Measurements from ENCODE around the gene DNAJC5. TPM values are rescaled to one million over a fixed set of nuclear protein-coding genes. Genes with fewer than 3 reads are reported as not detected.
"Not testable (repeated sequence)": the region's sequence is repeated elsewhere in the genome, so short reads cannot be mapped to it uniquely, and the experiment has no call there.

The DNAJC5 gene, protein sequence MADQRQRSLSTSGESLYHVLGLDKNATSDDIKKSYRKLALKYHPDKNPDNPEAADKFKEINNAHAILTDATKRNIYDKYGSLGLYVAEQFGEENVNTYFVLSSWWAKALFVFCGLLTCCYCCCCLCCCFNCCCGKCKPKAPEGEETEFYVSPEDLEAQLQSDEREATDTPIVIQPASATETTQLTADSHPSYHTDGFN
- total RNA-seq = 30.3 TPM

DNA sequence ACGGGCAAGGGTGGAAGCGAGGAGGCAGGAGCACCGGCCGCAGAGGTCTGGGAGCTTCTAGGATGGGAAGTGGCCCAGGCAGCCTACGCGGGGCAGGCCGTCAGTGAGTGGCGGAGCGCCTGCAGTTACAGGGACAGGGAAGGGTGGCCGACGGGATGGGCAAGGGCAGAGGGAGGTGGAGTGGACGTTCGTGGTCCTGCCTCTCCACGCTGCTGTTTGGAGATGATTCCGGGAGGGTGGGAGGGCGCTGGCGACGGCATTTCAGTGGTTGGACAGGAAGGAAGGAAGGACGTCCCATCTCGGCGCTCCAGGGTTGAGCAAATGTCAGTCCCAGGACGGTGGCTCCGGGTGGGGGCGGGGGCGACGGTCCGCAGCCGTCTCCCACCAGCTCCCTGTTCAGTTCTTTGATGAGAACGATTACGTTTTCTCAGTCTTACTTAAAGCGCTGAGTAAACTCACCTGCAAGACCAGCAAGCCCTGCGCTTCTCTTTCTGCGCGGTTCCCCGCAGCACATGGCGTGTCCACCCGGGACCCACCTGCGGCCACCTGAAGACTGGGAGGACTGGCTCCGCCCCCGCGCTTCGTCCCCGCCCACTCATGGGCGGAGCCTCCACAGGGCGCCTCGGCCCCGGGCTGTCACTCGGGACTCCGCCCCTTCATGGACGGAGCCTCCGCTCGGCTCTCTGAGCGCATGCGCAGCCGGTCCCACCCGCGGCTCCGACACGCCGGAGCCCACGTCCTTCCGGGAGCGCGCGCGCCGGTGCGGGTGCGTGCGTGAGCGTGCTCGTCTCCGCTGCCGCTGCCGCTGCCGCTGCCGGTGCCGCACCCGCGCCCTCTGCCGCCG is at the start of gene DNAJC5:
DNAJC5 (plus strand) TSS at position 769 of the 844 bp plus-strand sequence. CDS start 33,220 bp downstream, outside the sequence.
- Histone ChIP-seq H3K4me3 (ENCODE audit: low read length in 3 of 3) (peak within 1 kb of the TSS; percentile 77 to 79 (median 78)), H3K9me3 (ENCODE audit: control insufficient read depth in 3 of 3, low read length in 3 of 3) (no peaks in the 10 kb centered on the region), H3K36me3 (ENCODE audit: control insufficient read depth in 3 of 3, insufficient read depth in 3 of 3, low read length in 3 of 3) (peaks cover 22 to 26% (median 22%) of the 10 kb centered on the region in 3 donors), H3K27me3 (ENCODE audit: control insufficient read depth in 3 of 3, insufficient read depth in 3 of 3, low read length in 3 of 3) (no peaks in the 10 kb centered on the region), H3K27ac (ENCODE audit: low read depth, low read length) (peak within 1 kb of the TSS; percentile 74), H3K9ac (ENCODE audit: low read depth in 1 of 3, low read length in 3 of 3) (peak within 1 kb of the TSS; percentile 66 to 78 (median 69)), H3K4me1 (ENCODE audit: control insufficient read depth in 3 of 3, insufficient read depth in 3 of 3, low read length in 3 of 3) (peaks cover 23 to 30% (median 27%) of the 10 kb centered on the region in 3 donors)

DNA sequence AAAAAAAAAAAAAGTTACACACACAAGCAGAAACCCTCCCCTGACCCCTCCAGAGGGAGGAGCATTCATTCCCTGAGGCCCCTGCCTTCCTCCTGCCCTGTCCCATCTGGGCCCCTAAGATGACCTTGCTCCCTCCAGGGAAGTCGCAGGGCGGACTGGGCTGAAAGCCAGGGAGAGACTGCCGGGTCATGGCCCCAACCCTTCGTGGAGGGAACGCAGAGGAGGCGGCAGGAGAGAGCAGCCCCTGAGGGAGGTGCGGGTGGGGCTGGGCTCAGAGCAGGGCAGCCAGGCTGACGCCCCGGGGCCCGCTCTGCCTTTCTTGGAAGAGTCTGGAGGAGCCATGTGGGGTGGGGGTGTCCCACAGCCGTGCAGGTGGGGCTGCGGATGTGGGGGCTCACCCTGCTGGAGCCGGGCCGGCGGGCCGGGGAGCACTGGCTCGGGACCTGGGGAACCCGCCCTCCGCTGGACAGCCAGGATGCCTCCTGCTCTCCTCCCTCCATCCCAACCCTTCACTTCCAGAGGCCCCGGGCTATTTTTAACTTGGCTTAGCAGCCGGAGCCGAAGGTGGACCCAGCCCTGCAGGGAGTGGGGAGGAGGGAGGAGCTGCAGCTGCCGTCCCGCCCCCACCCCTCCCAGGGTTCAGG is 48.7 kb upstream of the DNAJC5 start:
- Histone ChIP-seq H3K4me1 (ENCODE audit: control insufficient read depth in 3 of 3, insufficient read depth in 3 of 3, low read length in 3 of 3) (peaks cover 17 to 36% (median 32%) of the 10 kb centered on the region in 3 donors), H3K4me3 (ENCODE audit: low read length in 3 of 3) (peak overlapping the region in 2 of 3 donors; percentile 63 to 69), H3K36me3 (ENCODE audit: control insufficient read depth in 3 of 3, insufficient read depth in 3 of 3, low read length in 3 of 3) (no peaks in the 10 kb centered on the region), H3K27ac (ENCODE audit: low read depth, low read length) (peak overlapping the region; percentile 85), H3K27me3 (ENCODE audit: control insufficient read depth in 3 of 3, insufficient read depth in 3 of 3, low read length in 3 of 3) (peaks cover 4 to 9% (median 7%) of the 10 kb centered on the region in 3 donors), H3K9me3 (ENCODE audit: control insufficient read depth in 3 of 3, low read length in 3 of 3) (no peaks in the 10 kb centered on the region), H3K9ac (ENCODE audit: low read depth in 1 of 3, low read length in 3 of 3) (peak overlapping the region in 2 of 3 donors; percentile 38 to 85)

DNA sequence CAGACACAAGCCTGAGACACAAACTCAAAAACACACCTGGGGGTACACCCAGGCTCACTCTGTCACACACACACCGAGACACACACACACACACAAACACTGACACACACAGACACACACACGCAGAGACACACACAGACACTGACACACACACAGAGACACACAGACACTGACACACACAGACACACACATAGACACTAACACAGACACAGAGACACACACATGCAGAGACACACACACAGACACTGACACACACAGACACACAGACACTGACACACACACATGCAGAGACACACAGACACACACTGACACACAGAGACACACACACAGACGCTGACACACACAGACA is 48.1 kb upstream of the DNAJC5 start:
- Histone ChIP-seq H3K27ac (ENCODE audit: low read depth, low read length) (peak overlapping the region; percentile 85), H3K36me3 (ENCODE audit: control insufficient read depth in 3 of 3, insufficient read depth in 3 of 3, low read length in 3 of 3) (no peaks in the 10 kb centered on the region), H3K4me1 (ENCODE audit: control insufficient read depth in 3 of 3, insufficient read depth in 3 of 3, low read length in 3 of 3) (peaks cover 17 to 36% (median 32%) of the 10 kb centered on the region in 3 donors), H3K9ac (ENCODE audit: low read depth in 1 of 3, low read length in 3 of 3) (peak overlapping the region in 2 of 3 donors; percentile 38 to 85), H3K9me3 (ENCODE audit: control insufficient read depth in 3 of 3, low read length in 3 of 3) (no peaks in the 10 kb centered on the region), H3K27me3 (ENCODE audit: control insufficient read depth in 3 of 3, insufficient read depth in 3 of 3, low read length in 3 of 3) (peaks cover 4 to 9% (median 7%) of the 10 kb centered on the region in 3 donors), H3K4me3 (ENCODE audit: low read length in 3 of 3) (peak overlapping the region; percentile 38 to 69 (median 63))

DNA sequence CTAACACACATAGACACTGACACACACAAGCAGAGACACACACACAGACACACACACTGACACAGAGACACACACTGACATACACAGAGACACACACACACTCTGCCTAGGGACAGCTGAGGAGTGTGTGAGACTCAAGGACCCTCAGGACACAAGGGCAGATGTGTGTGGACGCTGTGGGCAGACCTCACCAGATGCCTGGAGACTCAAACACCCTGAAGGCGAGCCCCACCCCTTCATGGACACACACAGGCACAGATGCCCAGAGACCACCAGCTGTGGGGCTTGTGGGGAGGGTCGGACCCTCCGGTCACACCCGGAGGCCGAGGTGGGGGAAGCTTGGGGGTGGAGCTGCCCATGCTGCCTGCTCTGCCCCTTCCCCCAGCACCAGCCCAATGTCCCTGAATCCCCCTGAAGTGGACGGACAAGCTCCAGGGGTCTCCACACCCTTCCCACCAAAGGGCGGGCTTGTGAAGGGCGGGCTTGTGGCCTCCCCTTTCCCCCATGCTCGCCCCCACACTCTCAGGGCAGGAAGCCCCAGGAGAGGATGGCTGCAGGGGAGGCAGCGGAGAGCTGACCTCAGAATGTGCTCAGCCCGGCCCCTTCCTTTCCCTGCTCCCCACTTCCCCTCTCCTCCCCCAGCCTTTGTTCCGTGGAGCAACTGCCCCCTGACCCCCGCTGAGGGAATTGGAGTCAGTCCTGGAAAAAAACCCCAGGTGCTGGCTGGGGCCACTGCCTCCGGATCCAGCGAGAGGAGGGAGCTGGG is 47.5 kb upstream of the DNAJC5 start:
- Histone ChIP-seq H3K9ac (ENCODE audit: low read depth in 1 of 3, low read length in 3 of 3) (peak overlapping the region in 2 of 3 donors; percentile 72 to 85), H3K9me3 (ENCODE audit: control insufficient read depth in 3 of 3, low read length in 3 of 3) (no peaks in the 10 kb centered on the region), H3K4me3 (ENCODE audit: low read length in 3 of 3) (peak overlapping the region; percentile 38 to 69 (median 63)), H3K27me3 (ENCODE audit: control insufficient read depth in 3 of 3, insufficient read depth in 3 of 3, low read length in 3 of 3) (peaks cover 4 to 9% (median 7%) of the 10 kb centered on the region in 3 donors), H3K27ac (ENCODE audit: low read depth, low read length) (peak overlapping the region; percentile 85), H3K4me1 (ENCODE audit: control insufficient read depth in 3 of 3, insufficient read depth in 3 of 3, low read length in 3 of 3) (peaks cover 17 to 36% (median 32%) of the 10 kb centered on the region in 3 donors), H3K36me3 (ENCODE audit: control insufficient read depth in 3 of 3, insufficient read depth in 3 of 3, low read length in 3 of 3) (no peaks in the 10 kb centered on the region)

DNA sequence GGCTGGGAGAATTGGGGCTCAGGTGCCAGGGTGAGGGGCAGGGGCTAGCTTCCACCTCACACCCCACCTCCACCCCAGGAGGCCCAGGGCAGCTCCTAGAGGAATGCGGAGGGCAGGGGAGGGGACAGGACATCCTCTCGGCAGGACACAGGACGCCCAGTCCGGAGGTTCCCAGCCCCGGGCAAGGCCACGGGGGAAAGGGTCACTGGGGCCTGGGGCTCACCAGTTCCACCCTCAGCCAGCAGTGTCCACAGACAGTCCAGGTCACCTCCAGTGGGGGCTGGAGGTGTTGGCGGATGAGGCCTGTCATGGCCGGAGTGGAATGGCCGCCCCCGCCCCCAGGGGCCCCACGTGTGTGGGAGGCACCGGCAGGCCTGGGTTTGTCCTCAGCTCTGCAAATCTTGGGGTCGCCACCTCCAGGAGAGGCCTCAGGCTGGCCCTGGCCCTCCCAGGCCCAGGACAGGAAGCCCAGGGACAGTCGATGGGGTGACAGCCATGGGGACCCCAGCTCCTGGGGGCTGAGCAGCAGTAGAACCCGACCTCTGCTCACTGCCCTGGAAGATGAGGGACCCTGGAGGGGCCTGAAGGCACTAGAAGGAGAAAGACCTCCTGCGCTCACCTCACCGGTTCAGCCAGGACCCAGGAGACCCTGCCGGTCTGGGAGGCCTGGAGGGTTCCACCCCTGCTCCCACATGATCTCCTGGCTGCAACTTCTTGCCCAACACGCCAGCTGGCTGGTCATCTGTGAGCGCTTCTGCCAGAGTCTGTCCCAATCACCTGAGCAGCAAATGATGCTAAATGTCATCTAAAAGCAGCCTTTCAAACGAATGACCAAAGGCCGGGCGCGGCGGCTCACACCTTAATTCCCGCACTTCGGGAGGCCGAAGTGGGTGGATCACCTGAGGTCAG is 46.7 kb upstream of the DNAJC5 start:
- Histone ChIP-seq H3K27me3 (ENCODE audit: control insufficient read depth in 3 of 3, insufficient read depth in 3 of 3, low read length in 3 of 3) (peaks cover 4 to 9% (median 7%) of the 10 kb centered on the region in 3 donors), H3K4me3 (ENCODE audit: low read length in 3 of 3) (peak overlapping the region in 2 of 3 donors; percentile 40 to 69), H3K4me1 (ENCODE audit: control insufficient read depth in 3 of 3, insufficient read depth in 3 of 3, low read length in 3 of 3) (peaks cover 17 to 36% (median 32%) of the 10 kb centered on the region in 3 donors), H3K9me3 (ENCODE audit: control insufficient read depth in 3 of 3, low read length in 3 of 3) (no peaks in the 10 kb centered on the region), H3K27ac (ENCODE audit: low read depth, low read length) (peak overlapping the region; percentile 85), H3K9ac (ENCODE audit: low read depth in 1 of 3, low read length in 3 of 3) (peak overlapping the region in 2 of 3 donors; percentile 72 to 85), H3K36me3 (ENCODE audit: control insufficient read depth in 3 of 3, insufficient read depth in 3 of 3, low read length in 3 of 3) (no peaks in the 10 kb centered on the region)

DNA sequence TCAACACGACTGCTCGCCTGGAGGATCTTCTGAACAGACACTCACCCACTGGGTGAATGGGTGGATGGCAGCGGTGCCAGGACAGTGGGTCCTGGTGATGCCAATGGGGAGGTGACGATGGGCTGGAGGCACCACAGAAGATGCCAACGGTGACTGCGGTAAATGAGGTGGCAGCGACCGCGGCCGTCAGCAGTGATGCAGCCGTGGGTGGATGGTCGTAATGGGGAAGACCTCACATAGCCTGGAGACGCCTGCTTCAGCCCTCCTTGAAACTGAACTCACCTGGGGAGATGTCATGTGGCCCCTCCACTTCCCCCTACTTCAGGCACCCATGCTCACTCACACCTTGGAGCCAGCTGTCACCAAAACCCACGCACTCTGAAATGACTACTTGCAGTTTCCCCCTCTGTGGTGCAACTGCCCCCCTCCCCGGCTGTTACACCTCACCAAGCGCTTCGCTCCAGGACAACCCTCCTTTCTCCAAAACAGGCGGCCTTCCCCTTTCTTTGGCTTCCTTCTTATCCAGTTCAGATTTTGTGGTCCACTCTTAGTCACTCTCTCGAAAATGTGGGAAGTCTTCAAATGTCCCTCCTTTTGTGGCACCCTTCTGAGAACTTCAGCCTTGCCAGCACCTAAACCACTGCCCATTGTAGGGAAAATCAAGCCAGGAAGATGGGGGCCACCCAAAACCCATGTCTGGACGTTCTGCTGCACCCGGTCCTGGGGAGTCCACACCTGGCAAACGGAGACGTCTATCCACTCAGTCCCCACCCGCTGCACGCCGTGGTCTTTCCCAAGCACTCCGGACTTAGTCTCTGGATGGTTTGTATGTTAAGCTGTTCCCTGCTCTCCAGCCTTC is 44.0 kb upstream of the DNAJC5 start:
- no peaks in the 10 kb centered on the region for H3K9me3 ChIP-seq (ENCODE audit: control insufficient read depth in 3 of 3, low read length in 3 of 3)
- H3K36me3 ChIP-seq (ENCODE audit: control insufficient read depth in 3 of 3, insufficient read depth in 3 of 3, low read length in 3 of 3) = no peaks in the 10 kb centered on the region
- H3K4me1 ChIP-seq (ENCODE audit: control insufficient read depth in 3 of 3, insufficient read depth in 3 of 3, low read length in 3 of 3) = peaks cover 28 to 52% (median 45%) of the 10 kb centered on the region in 3 donors
- no peak overlapping the region for H3K4me3 ChIP-seq (ENCODE audit: low read length in 3 of 3)
- no peak overlapping the region for H3K27ac ChIP-seq (ENCODE audit: low read depth, low read length)
- H3K27me3 ChIP-seq (ENCODE audit: control insufficient read depth in 3 of 3, insufficient read depth in 3 of 3, low read length in 3 of 3) = peaks cover 7 to 24% (median 13%) of the 10 kb centered on the region in 3 donors
- no peak overlapping the region for H3K9ac ChIP-seq (ENCODE audit: low read depth in 1 of 3, low read length in 3 of 3)

DNA sequence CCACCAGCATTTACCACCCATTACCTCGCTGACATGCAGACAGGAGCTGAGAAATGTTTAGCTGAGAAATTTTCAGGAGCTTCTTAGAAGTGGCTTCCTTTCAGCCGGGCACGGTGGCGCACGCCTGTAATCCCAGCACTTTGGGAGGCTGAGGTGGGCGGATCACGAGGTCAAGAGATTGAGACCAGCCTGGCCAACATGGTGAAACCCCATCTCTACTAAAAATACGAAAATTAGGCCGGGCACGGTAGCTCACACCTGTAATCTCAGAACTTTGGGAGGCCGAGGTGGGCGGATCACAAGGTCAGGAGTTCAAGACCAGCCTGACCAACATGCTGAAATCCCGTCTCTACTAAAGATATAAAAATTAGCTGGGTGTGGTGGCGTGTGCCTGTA is 43.4 kb upstream of the DNAJC5 start:
- peaks cover 13 to 28% (median 17%) of the 10 kb centered on the region in 3 donors for H3K27me3 ChIP-seq (ENCODE audit: control insufficient read depth in 3 of 3, insufficient read depth in 3 of 3, low read length in 3 of 3)
- peaks cover 23 to 49% (median 39%) of the 10 kb centered on the region in 3 donors for H3K4me1 ChIP-seq (ENCODE audit: control insufficient read depth in 3 of 3, insufficient read depth in 3 of 3, low read length in 3 of 3)
- not testable (repeated sequence) for H3K27ac ChIP-seq (ENCODE audit: low read depth, low read length); H3K4me3 ChIP-seq (ENCODE audit: low read length in 3 of 3); H3K9me3 ChIP-seq (ENCODE audit: control insufficient read depth in 3 of 3, low read length in 3 of 3); H3K9ac ChIP-seq (ENCODE audit: low read depth in 1 of 3, low read length in 3 of 3); H3K36me3 ChIP-seq (ENCODE audit: control insufficient read depth in 3 of 3, insufficient read depth in 3 of 3, low read length in 3 of 3)

DNA sequence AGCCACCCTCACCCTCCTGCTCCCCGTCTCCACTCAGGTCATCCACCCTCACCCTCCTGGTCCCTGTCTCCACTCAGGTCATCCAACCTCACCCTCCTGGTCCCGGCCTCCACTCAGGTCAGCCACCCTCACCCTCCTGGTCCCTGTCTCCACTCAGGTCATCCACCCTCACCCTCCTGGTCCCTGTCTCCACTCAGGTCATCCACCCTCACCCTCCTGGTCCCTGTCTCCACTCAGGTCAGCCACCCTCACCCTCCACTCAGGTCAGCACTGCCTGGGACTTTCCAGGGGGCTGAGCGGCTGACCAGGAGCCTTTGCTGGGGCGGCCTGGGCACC is 41.2 kb upstream of the DNAJC5 start:
- peak overlapping the region in 1 of 3 donors; percentile 22 for H3K4me3 ChIP-seq (ENCODE audit: low read length in 3 of 3)
- not testable (repeated sequence) for H3K36me3 ChIP-seq (ENCODE audit: control insufficient read depth in 3 of 3, insufficient read depth in 3 of 3, low read length in 3 of 3); H3K9me3 ChIP-seq (ENCODE audit: control insufficient read depth in 3 of 3, low read length in 3 of 3)
- H3K4me1 ChIP-seq (ENCODE audit: control insufficient read depth in 3 of 3, insufficient read depth in 3 of 3, low read length in 3 of 3) = peaks cover 27 to 42% (median 35%) of the 10 kb centered on the region in 3 donors
- peaks cover 19 to 39% (median 20%) of the 10 kb centered on the region in 3 donors for H3K27me3 ChIP-seq (ENCODE audit: control insufficient read depth in 3 of 3, insufficient read depth in 3 of 3, low read length in 3 of 3)
- peak overlapping the region; percentile 58 for H3K27ac ChIP-seq (ENCODE audit: low read depth, low read length)
- H3K9ac ChIP-seq (ENCODE audit: low read depth in 1 of 3, low read length in 3 of 3) = peak overlapping the region in 1 of 3 donors; percentile 33
